H1 (cell line): Measurements from ENCODE around the gene PPP1R2. TPM values are rescaled to one million over a fixed set of nuclear protein-coding genes. Genes with fewer than 3 reads are reported as not detected.

Source experiments
- CTCF ChIA-PET: fragments of 300-600 bp; sonication (Branson Sonifier 250); formaldehyde crosslinking; loops from one replicate; lab custom pipeline; 2021; ENCODE audit not compliant: partially characterized antibody; lab: Charles Lee
- POLR2A ChIA-PET: fragments of 300-600 bp; sonication (Branson Sonifier 250); formaldehyde crosslinking; loops from one replicate; lab custom pipeline; 2021; ENCODE audit warnings: inconsistent platforms; ENCODE audit not compliant: partially characterized antibody; lab: Charles Lee
- DNase-seq, 2 experiments: peaks; one replicate each; pipeline versions ENCODE4 v3.0.0 to v3.0.0-alpha.2; 2010 to 2022; ENCODE audit warnings: low spot score in 2 of 2, low read depth in 1 of 2, mixed read lengths in 1 of 2
- FAIRE-seq: peaks from 2 replicates; lab custom pipeline; 2011; peaks lifted over from hg19 to GRCh38; lab: Jason Lieb, UNC
- H2AFZ ChIP-seq: 2 replicates; pipeline ENCODE4 v1.8.1; 2012; ENCODE audit warnings: low read length, inconsistent platforms
- H2AK5ac ChIP-seq: 2 replicates; pipeline ENCODE4 v1.6.1; 2013; ENCODE audit warnings: low read depth, low read length
- H2BK120ac ChIP-seq: replicated peaks from 2 replicates; pipeline ENCODE3; 2013; ENCODE audit warnings: low read depth, low read length, inconsistent platforms
- H2BK12ac ChIP-seq: 2 replicates; pipeline ENCODE4 v1.6.1; 2013; ENCODE audit warnings: low read depth, low read length
- H2BK15ac ChIP-seq: 2 replicates; pipeline ENCODE4 v1.6.1; 2013; ENCODE audit warnings: low read length
- H2BK20ac ChIP-seq: 2 replicates; pipeline ENCODE4 v1.6.1; 2013; ENCODE audit warnings: low read length
- H2BK5ac ChIP-seq: 2 replicates; pipeline ENCODE4 v1.6.1; 2013; ENCODE audit warnings: low read depth, low read length
- H3K14ac ChIP-seq: 2 replicates; pipeline ENCODE4 v1.6.1; 2013; ENCODE audit warnings: inconsistent platforms; ENCODE audit not compliant: insufficient read length
- H3K18ac ChIP-seq: 2 replicates; pipeline ENCODE4 v1.6.1; 2013; ENCODE audit warnings: low read length; ENCODE audit errors: extremely low read depth
- H3K23ac ChIP-seq: 2 replicates; pipeline ENCODE4 v1.6.1; 2013; ENCODE audit warnings: inconsistent platforms; ENCODE audit not compliant: insufficient read length
- H3K23me2 ChIP-seq: 2 replicates; pipeline ENCODE4 v1.6.1; 2013; ENCODE audit warnings: low read depth, low read length
- H3K27ac ChIP-seq: 2 replicates; pipeline ENCODE4 v1.6.1; 2011; ENCODE audit warnings: low read depth, low read length, inconsistent platforms
- H3K27me3 ChIP-seq, 4 experiments: replicated peaks in 1 of 4; 1 replicate in 1 of 4; 2 replicates in 3 of 4; pipeline versions ENCODE4 v1.6.1 to v1.8.1; 2011 to 2013; ENCODE audit warnings: low read length in 3 of 4, mild to moderate bottlenecking in 3 of 4, inconsistent platforms in 2 of 4, mixed read lengths in 2 of 4, moderate library complexity in 1 of 4; ENCODE audit not compliant: control insufficient read depth in 3 of 4, insufficient read depth in 3 of 4; ENCODE audit errors: extremely low read depth in 1 of 4
- H3K36me3 ChIP-seq, 4 experiments: 2 replicates each; pipeline versions ENCODE4 v1.6.1 to v1.8.1; 2011 to 2013; ENCODE audit warnings: mild to moderate bottlenecking in 4 of 4, low read length in 3 of 4, moderate library complexity in 2 of 4, control low read depth in 1 of 4, inconsistent platforms in 1 of 4; ENCODE audit not compliant: insufficient read depth in 4 of 4, control insufficient read depth in 2 of 4
- H3K4ac ChIP-seq: replicated peaks from 2 replicates; pipeline ENCODE3; 2013; ENCODE audit warnings: low read length, low read depth, mixed read lengths, inconsistent platforms; ENCODE audit not compliant: insufficient read length
- H3K4me1 ChIP-seq, 4 experiments: replicated peaks in 1 of 4; 1 replicate in 1 of 4; 2 replicates in 3 of 4; pipeline versions ENCODE4 v1.6.1 to v1.8.1; 2011 to 2013; ENCODE audit warnings: low read length in 3 of 4, inconsistent platforms in 2 of 4, mixed read lengths in 1 of 4; ENCODE audit not compliant: insufficient read depth in 4 of 4, control insufficient read depth in 3 of 4
- H3K4me2 ChIP-seq, 2 experiments: 2 replicates each; pipeline versions ENCODE4 v1.6.1 to v1.8.1; 2011 to 2013; ENCODE audit warnings: low read depth in 2 of 2, low read length in 2 of 2, control low read depth in 1 of 2, inconsistent platforms in 1 of 2, mild to moderate bottlenecking in 1 of 2; ENCODE audit not compliant: insufficient read depth in 1 of 2
- H3K4me3 ChIP-seq, 4 experiments: fragments of 200-600, 300-600 bp in 1 of 4; sonication (generic), shearing (Covaris generic), sonication (Bioruptor Twin) in 1 of 4; 2 replicates each; pipeline versions ENCODE4 v1.5.1 to v1.8.1; 2011 to 2016; ENCODE audit warnings: low read length in 4 of 4, low read depth in 3 of 4, control low read depth in 2 of 4, inconsistent platforms in 2 of 4, mild to moderate bottlenecking in 2 of 4, mixed read lengths in 1 of 4, moderate library complexity in 1 of 4; ENCODE audit not compliant: insufficient read depth in 2 of 4; ENCODE audit errors: extremely low read depth in 1 of 4
- H3K56ac ChIP-seq: replicated peaks from 2 replicates; pipeline ENCODE3; 2013; ENCODE audit warnings: low read depth, mild to moderate bottlenecking, mixed read lengths, low read length, inconsistent platforms; ENCODE audit not compliant: insufficient read length
- H3K79me1 ChIP-seq: 2 replicates; pipeline ENCODE4 v1.6.1; 2013; ENCODE audit warnings: low read depth, low read length, control low read depth
- H3K79me2 ChIP-seq, 2 experiments: 2 replicates each; pipeline versions ENCODE4 v1.6.1 to v1.8.1; 2012 to 2013; ENCODE audit warnings: low read length in 2 of 2, mild to moderate bottlenecking in 2 of 2, inconsistent platforms in 1 of 2; ENCODE audit not compliant: insufficient read depth in 2 of 2, control insufficient read depth in 1 of 2
- H3K9ac ChIP-seq, 4 experiments: replicated peaks in 1 of 4; 1 replicate in 1 of 4; 2 replicates in 3 of 4; pipeline versions ENCODE4 v1.6.1 to v1.8.1; 2011 to 2013; ENCODE audit warnings: low read depth in 3 of 4, low read length in 3 of 4, control low read depth in 2 of 4, mild to moderate bottlenecking in 2 of 4, moderate library complexity in 2 of 4, inconsistent platforms in 1 of 4; ENCODE audit errors: extremely low read depth in 1 of 4
- H3K9me3 ChIP-seq, 2 experiments: 2 replicates each; pipeline versions ENCODE4 v1.6.1 to v1.8.1; 2012 to 2013; ENCODE audit warnings: mild to moderate bottlenecking in 2 of 2, moderate library complexity in 2 of 2, control low read depth in 1 of 2, inconsistent platforms in 1 of 2, low read depth in 1 of 2, low read length in 1 of 2, mixed read lengths in 1 of 2; ENCODE audit not compliant: insufficient read depth in 2 of 2
- H4K20me1 ChIP-seq, 2 experiments: replicated peaks in 1 of 2; 2 replicates each; pipeline versions ENCODE3 to v1.8.1; 2011 to 2013; ENCODE audit warnings: inconsistent platforms in 2 of 2, low read length in 2 of 2, mild to moderate bottlenecking in 1 of 2; ENCODE audit not compliant: insufficient read depth in 2 of 2, control insufficient read depth in 1 of 2
- H4K5ac ChIP-seq: 2 replicates; pipeline ENCODE4 v1.6.1; 2013; ENCODE audit warnings: low read length, low read depth, mixed read lengths, inconsistent platforms; ENCODE audit not compliant: insufficient read length
- H4K8ac ChIP-seq: 2 replicates; pipeline ENCODE4 v1.8.0; 2013; ENCODE audit warnings: mild to moderate bottlenecking, moderate library complexity, low read length, inconsistent platforms; ENCODE audit not compliant: insufficient read depth; ENCODE audit errors: extremely low read depth
- H4K91ac ChIP-seq: replicated peaks from 2 replicates; pipeline ENCODE3; 2013; ENCODE audit warnings: low read length, mixed read lengths, inconsistent platforms; ENCODE audit not compliant: insufficient read length
- BRCA1 ChIP-seq: IDR thresholded peaks from 2 replicates; pipeline ENCODE4 v1.6.1; 2012; ENCODE audit warnings: low read depth, low read length, improper control_type of control experiment
- FOSL1 ChIP-seq: IDR thresholded peaks from 2 replicates; pipeline ENCODE4 v1.6.1; 2011; ENCODE audit warnings: mild to moderate bottlenecking, low read depth, low read length, moderate library complexity; ENCODE audit not compliant: insufficient read depth
- NANOG ChIP-seq: IDR thresholded peaks from 2 replicates; pipeline ENCODE4 v1.6.1; 2011; ENCODE audit warnings: low read length, low read depth, mild to moderate bottlenecking, inconsistent platforms; ENCODE audit not compliant: insufficient read depth, poor library complexity, severe bottlenecking
- PHF8 ChIP-seq: fragments of 200-600 bp; sonication (generic); conservative IDR thresholded peaks from 2 replicates; pipeline ENCODE4 v1.7.1; 2012; ENCODE audit warnings: low read depth, mild to moderate bottlenecking, inconsistent platforms, low read length, moderate library complexity
- POLR2A ChIP-seq, 2 experiments: IDR thresholded peaks; 1 replicate in 1 of 2; 2 replicates in 1 of 2; pipeline ENCODE4 v1.6.1; 2011; ENCODE audit warnings: low read depth in 2 of 2, low read length in 2 of 2, mild to moderate bottlenecking in 2 of 2; ENCODE audit errors: control extremely low read depth in 1 of 2
- POLR2AphosphoS5 ChIP-seq: IDR thresholded peaks from 2 replicates; pipeline ENCODE4 v1.6.1; 2011; ENCODE audit warnings: low read depth, low read length
- RAD21 ChIP-seq, 2 experiments: IDR thresholded peaks in 1 of 2; conservative IDR thresholded peaks in 1 of 2; 2 replicates each; pipeline ENCODE4 v1.6.1; 2011; ENCODE audit warnings: low read depth in 2 of 2, low read length in 2 of 2, improper control_type of control experiment in 1 of 2, inconsistent platforms in 1 of 2, mild to moderate bottlenecking in 1 of 2, moderate library complexity in 1 of 2
- SIN3A ChIP-seq, 2 experiments: IDR thresholded peaks in 1 of 2; conservative IDR thresholded peaks in 1 of 2; 2 replicates each; pipeline ENCODE4 v1.6.1; 2011 to 2012; ENCODE audit warnings: low read length in 2 of 2, improper control_type of control experiment in 1 of 2, low read depth in 1 of 2, mild to moderate bottlenecking in 1 of 2
- SIX5 ChIP-seq: IDR thresholded peaks from 2 replicates; pipeline ENCODE4 v1.6.1; 2011; ENCODE audit warnings: mild to moderate bottlenecking, low read depth, low read length
- SUZ12 ChIP-seq: fragments of 200-600 bp; sonication (generic); IDR thresholded peaks from 2 replicates; pipeline ENCODE4 v1.6.1; 2012; ENCODE audit warnings: mild to moderate bottlenecking, inconsistent platforms, low read length, moderate library complexity, mixed read lengths
- TBP ChIP-seq: IDR thresholded peaks from 2 replicates; pipeline ENCODE4 v1.6.1; 2011; ENCODE audit warnings: low read depth, low read length, improper control_type of control experiment
- USF2 ChIP-seq: IDR thresholded peaks from 2 replicates; pipeline ENCODE4 v1.6.1; 2011; ENCODE audit warnings: low read length, improper control_type of control experiment
- WGBS, 2 experiments: shearing (Covaris generic) in 1 of 2; methylation state at CpG; one replicate each; pipeline versions ENCODE4 v1.1.6 to v1.1.7; 2013 to 2015; ENCODE audit warnings: low lambda C conversion rate in 2 of 2, mixed read lengths in 2 of 2, inconsistent platforms in 1 of 2, low coverage in 1 of 2, missing lambda C conversion rate in 1 of 2; ENCODE audit not compliant: insufficient replicate concordance in 2 of 2, insufficient coverage in 1 of 2, insufficient read length in 1 of 2; ENCODE audit errors: extremely low coverage in 1 of 2, missing lambda C conversion rate in 1 of 2; 5-methylcytosine and 5-hydroxymethylcytosine counted together
- polyA plus RNA-seq, 7 experiments: library from polyadenylated mRNA; depleted of rRNA in 3 of 7; stranded (reverse) in 5 of 7; unstranded in 2 of 7; fragments of >200 nt in 5 of 7; fragments of 200-250 nt in 2 of 7; gene quantifications; 1 replicate in 5 of 7; 2 replicates in 1 of 7; 4 replicates in 1 of 7; pipeline versions ENCODE4 v1.2.1 to v1.2.3, GENCODE V29; 2011 to 2013; ENCODE audit warnings: missing spikeins in 2 of 7, mixed read lengths in 2 of 7
- total RNA-seq: library from RNA; stranded (reverse); fragmentation: NEBNext Ultra II Directional; extraction: Animal tissue kit (Norgen Biotek cat#: 25700); gene quantifications from 2 replicates; pipeline ENCODE4 v1.2.1, GENCODE V29; 2021

Gene PPP1R2
- total and polyA plus RNA-seq, 2 of the 8 experiments (the other 6 are each of a cell fraction or from before 2014, with no cell fraction given): 14.0 to 26.5 TPM

- Histone ChIP-seq H2BK12ac (no peak overlapping the region), H2BK20ac (no peak overlapping the region), H3K4me1 (no peaks in the 10 kb centered on the region), H3K56ac (no peak overlapping the region), H3K23ac (no peak overlapping the region), H2AFZ (no peak overlapping the region), H2AK5ac (no peak overlapping the region), H3K4ac (no peak overlapping the region), H3K36me3 (no peaks in the 10 kb centered on the region), H4K5ac (no peak overlapping the region), H4K20me1 (no peaks in the 10 kb centered on the region), H3K27ac (no peak overlapping the region), H3K4me2 (no peak overlapping the region), H3K79me2 (no peaks in the 10 kb centered on the region), H3K23me2 (no peaks in the 10 kb centered on the region; the same call in 1 of the 2 replicates), H2BK5ac (no peak overlapping the region), H2BK120ac (no peak overlapping the region), H3K79me1 (no peaks in the 10 kb centered on the region), H3K27me3 (no peaks in the 10 kb centered on the region), H4K91ac (no peak overlapping the region), H3K18ac (no peak overlapping the region), H3K4me3 (no peak overlapping the region), H2BK15ac (no peak overlapping the region), H4K8ac (no peak overlapping the region), H3K9ac (no peak overlapping the region), H3K9me3 (no peaks in the 10 kb centered on the region), H3K14ac (no peak overlapping the region)
- WGBS, 2 experiments: 77% methylated on average over 6 of the region's 6 CpGs; no CpG with 5 or more reads in 1 of the 2 experiments
- DNase-seq (no peak), FAIRE-seq (no peak)
- POLR2A ChIA-PET: no interaction called here
- CTCF ChIA-PET: interaction anchor here (0.9 to 1.3 kb wide), 5 partner anchors 11 to 22 kb away, joined by 3 to 4 read pairs (median 3); no protein-coding TSS in a partner anchor
- TF ChIP-seq RAD21 (IDR thresholded peaks at IDR 0.05 in 1 of 2, conservative IDR thresholded peaks at IDR 0.05 in 1 of 2; ENCODE audit: low read depth in 2 of 2, low read length in 2 of 2) (no peak), POLR2A (IDR thresholded peaks at IDR 0.05; ENCODE audit: control extremely low read depth in 1 of 2, low read depth in 2 of 2, low read length in 2 of 2) (no peak), NANOG (no peak), POLR2AphosphoS5 (no peak), SUZ12 (no peak), SIX5 (no peak), TBP (no peak), SIN3A (conservative IDR thresholded peaks at IDR 0.05 in 1 of 2, IDR thresholded peaks at IDR 0.05 in 1 of 2; ENCODE audit: low read depth in 1 of 2, low read length in 2 of 2) (no peak), FOSL1 (no peak), BRCA1 (no peak), PHF8 (no peak), USF2 (no peak)
Observed at GRCh38 chr3:195580744-195581443, 37.8 kb upstream of the PPP1R2 start.
